RPMI7951 (cell line): ENCODE data around the gene RND2. TPM values are rescaled to one million over a fixed set of nuclear protein-coding genes. Genes with fewer than 3 reads are reported as not detected.

Experiments used
- DNase-seq: peaks from one replicate; pipeline ENCODE4 v3.0.0-alpha.2; 2012; ENCODE audit warnings: low read depth
- total RNA-seq: library from RNA; depleted of rRNA; stranded (reverse); fragments of >200 nt; shearing (Covaris generic); gene quantifications from 2 replicates; pipeline ENCODE4 v1.2.3, GENCODE V29; 2014

RND2 gene
- total RNA-seq, 1 experiment from 2014 or later = not detected

GRCh38 chr17:43006639-43007551 is 18.1 kb upstream of the RND2 start, which contains the start of gene IFI35:
Gene IFI35, plus strand, starts transcription at chr17:43006784. Its CDS starts 164 bp downstream, at chr17:43006948.
- peak; percentile 83 for DNase-seq

- DNase-seq = no peak
Measured at GRCh38 chr17:43010667-43011308, 14.2 kb upstream of the RND2 start.

- no peak for DNase-seq
Measured at GRCh38 chr17:43011728-43012472, 13.1 kb upstream of the RND2 start.

- no peak for DNase-seq
Measured at GRCh38 chr17:43013296-43013695, 11.7 kb upstream of the RND2 start.

- no peak for DNase-seq
Measured at GRCh38 chr17:43014020-43014648, 10.9 kb upstream of the RND2 start.

GRCh38 chr17:43014649-43015542 is 10.1 kb upstream of the RND2 start:
- no peak for DNase-seq

- no peak for DNase-seq
Measured at GRCh38 chr17:43015579-43015978, 9.5 kb upstream of the RND2 start.

- DNase-seq = no peak
Measured at GRCh38 chr17:43016216-43016615, 8.8 kb upstream of the RND2 start.

GRCh38 chr17:43018008-43018853 is 6.8 kb upstream of the RND2 start:
- no peak for DNase-seq

- DNase-seq = no peak
Measured at GRCh38 chr17:43018932-43019331, 6.1 kb upstream of the RND2 start.

- no peak for DNase-seq
Measured at GRCh38 chr17:43019418-43019817, 5.6 kb upstream of the RND2 start.

GRCh38 chr17:43020030-43020621 is 4.9 kb upstream of the RND2 start:
- DNase-seq = no peak

- peak; percentile 76 for DNase-seq
Measured at GRCh38 chr17:43020789-43021740, 4.0 kb upstream of the RND2 start.

- DNase-seq = peak; percentile 73
Measured at GRCh38 chr17:43021741-43022512, 3.1 kb upstream of the RND2 start, which contains the start of gene VAT1. Gene VAT1, minus strand, starts transcription at chr17:43022385. Its CDS starts 63 bp downstream, at chr17:43022322.

- DNase-seq = no peak
Measured at GRCh38 chr17:43025290-43025657, 243 bp downstream of the RND2 start.

- DNase-seq = no peak
Measured at GRCh38 chr17:43025766-43026537, 921 bp downstream of the RND2 start.

GRCh38 chr17:43026595-43026994 is 1.6 kb downstream of the RND2 start:
- no peak for DNase-seq
